Activated CD4-positive, alpha-beta memory T cell treated with anti-CD3 and anti-CD28 coated beads, Interleukin-2, amount 10 ng/mL, durations not matched to agents 7 days and 5 days (primary cell): Measurements from ENCODE around the gene ZNF277. TPM values are rescaled to one million over a fixed set of nuclear protein-coding genes. Genes with fewer than 3 reads are reported as not detected.

Experiments
- CTCF ChIA-PET: fragments of 350-600 bp; sonication (Branson Sonifier 250); formaldehyde crosslinking; loops from one replicate; lab custom pipeline; 2021; ENCODE audit warnings: antibody characterized with exemption, inconsistent platforms; lab: Charles Lee
- POLR2A ChIA-PET: fragments of 350-600 bp; sonication (Branson Sonifier 250); formaldehyde crosslinking; loops from one replicate; lab custom pipeline; 2021; ENCODE audit warnings: antibody characterized with exemption; lab: Charles Lee
- DNase-seq: peaks from one replicate; pipeline ENCODE4 v3.0.0-alpha.2; 2020
- H3K27ac Mint-ChIP-seq: one replicate; pipeline ENCODE4 v1.8.0; 2021; ENCODE audit warnings: mild to moderate bottlenecking, mixed read lengths
- H3K27me3 Mint-ChIP-seq: one replicate; pipeline ENCODE4 v1.8.0; 2021; ENCODE audit warnings: mixed read lengths
- H3K36me3 Mint-ChIP-seq: one replicate; pipeline ENCODE4 v1.8.0; 2021; ENCODE audit warnings: low read depth, mixed read lengths
- H3K4me1 Mint-ChIP-seq: one replicate; pipeline ENCODE4 v1.8.0; 2021; ENCODE audit warnings: mixed read lengths
- H3K4me3 Mint-ChIP-seq: one replicate; pipeline ENCODE4 v1.8.0; 2021; ENCODE audit warnings: mild to moderate bottlenecking, mixed read lengths
- H3K9me3 Mint-ChIP-seq: one replicate; pipeline ENCODE4 v1.8.0; 2021; ENCODE audit warnings: mixed read lengths
- total RNA-seq, 2 experiments: library from RNA; stranded (reverse); gene quantifications; one replicate each; pipeline ENCODE4 v1.2.3, GENCODE V29; 2021

The ZNF277 gene
- total RNA-seq, 2 experiments from 2014 or later, result 27.4 to 27.6 TPM

DNA sequence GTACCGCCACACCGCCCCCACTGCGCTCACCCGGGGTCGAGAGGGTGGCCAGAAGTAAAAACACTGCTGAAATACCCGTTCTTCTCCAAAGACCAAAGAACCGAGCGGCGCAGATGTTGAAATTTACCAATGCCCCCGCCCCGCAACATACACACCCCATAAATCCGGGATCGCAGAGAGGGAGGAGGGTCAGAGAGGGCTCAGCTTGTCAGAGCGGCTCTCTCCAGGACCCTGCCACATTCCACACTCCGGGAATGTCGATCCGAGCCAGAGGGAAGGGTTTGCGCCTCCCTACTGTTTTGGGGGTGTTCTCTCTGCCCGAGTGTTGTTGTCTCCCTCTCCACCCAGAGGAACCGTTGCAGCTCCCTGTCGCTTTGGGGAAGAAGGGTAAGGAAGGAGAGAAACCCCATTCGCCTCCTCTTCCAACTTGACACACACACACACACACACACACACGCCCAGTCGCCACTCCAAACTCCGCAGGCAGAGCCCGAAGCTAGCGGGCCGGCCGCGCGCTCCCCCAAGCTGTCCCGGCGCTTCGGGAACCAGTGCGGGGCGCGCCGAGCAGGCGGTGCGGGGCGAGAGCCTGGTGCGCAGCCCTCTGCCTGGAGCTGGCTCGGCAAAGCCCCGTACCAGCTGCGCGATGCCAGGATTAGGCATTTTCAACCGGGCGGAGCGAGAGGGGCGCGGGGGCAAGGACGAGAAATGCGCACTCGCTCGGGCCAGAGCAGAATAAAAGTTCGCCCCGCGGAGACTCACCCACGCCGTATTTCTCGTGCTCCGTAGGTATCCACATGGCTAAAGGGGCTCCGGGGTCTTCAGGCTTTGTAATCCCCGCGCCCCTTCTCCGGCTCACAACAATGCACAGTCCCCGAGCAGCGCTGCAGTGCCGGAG lies 905 bp upstream of the ZNF277 start:
- Mint-ChIP-seq H3K36me3 (no peaks in the 10 kb centered on the region), H3K4me3 (peak overlapping the region; percentile 87), H3K9me3 (no peaks in the 10 kb centered on the region), H3K27ac (no peak overlapping the region), H3K4me1 (peaks cover 37% of the 10 kb centered on the region), H3K27me3 (peaks cover 41% of the 10 kb centered on the region)
- ChIA-PET CTCF (interaction anchor here (1.0 to 1.2 kb wide), 2 partner anchors 246 to 350 kb away, joined by 3 read pairs; no protein-coding TSS in a partner anchor), POLR2A (interaction anchor here (3.6 kb wide), 1 partner anchor 245 kb away, joined by 33 read pairs; the partner anchor contains the start of gene IFRD1)
- peak; percentile 38 for DNase-seq

DNA sequence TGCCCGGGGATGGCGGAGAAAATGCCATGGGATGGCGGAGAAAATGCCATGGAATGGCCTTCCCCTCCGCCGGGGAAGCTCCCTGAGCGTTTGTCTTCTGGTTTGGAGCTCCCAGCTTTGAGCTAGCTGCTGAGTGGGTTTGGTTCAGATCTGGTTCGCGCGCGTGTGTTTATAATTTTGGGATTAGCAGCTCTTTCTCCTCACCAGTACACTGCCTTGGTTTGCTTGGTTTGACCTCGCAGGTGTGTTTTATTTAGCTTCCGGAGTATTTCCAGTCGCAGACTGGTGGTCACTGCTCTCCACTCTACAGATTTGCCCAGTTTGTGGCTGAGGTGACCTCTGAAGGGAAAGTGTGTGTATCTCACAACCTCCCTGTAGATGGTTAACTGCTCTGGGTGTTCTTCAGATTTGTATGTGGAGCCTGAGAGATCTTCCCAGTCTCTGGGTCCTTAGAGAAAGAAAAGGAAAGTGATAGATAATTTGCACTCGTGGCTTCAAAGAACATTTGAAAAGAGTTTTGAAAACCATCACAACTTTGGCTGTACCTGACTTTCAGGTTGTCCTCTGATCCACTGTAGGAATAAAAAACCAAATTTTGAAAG lies 597 bp downstream of the ZNF277 start:
- Mint-ChIP-seq H3K27me3 (peaks cover 27% of the 10 kb centered on the region), H3K27ac (peak overlapping the region; percentile 78), H3K9me3 (no peaks in the 10 kb centered on the region), H3K4me3 (peak overlapping the region; percentile 87), H3K4me1 (peaks cover 37% of the 10 kb centered on the region), H3K36me3 (no peaks in the 10 kb centered on the region)
- DNase-seq, result peak; percentile 24
- ChIA-PET POLR2A (interaction anchor here (0.8 to 3.6 kb wide), 3 partner anchors 9 to 648 kb away, joined by 3 to 33 read pairs (median 4); partner anchors contain the start of gene IFRD1), CTCF (interaction anchor here (0.5 to 1.0 kb wide), 3 partner anchors 243 to 553 kb away, joined by 3 read pairs; partner anchors contain the start of gene IFRD1)

DNA sequence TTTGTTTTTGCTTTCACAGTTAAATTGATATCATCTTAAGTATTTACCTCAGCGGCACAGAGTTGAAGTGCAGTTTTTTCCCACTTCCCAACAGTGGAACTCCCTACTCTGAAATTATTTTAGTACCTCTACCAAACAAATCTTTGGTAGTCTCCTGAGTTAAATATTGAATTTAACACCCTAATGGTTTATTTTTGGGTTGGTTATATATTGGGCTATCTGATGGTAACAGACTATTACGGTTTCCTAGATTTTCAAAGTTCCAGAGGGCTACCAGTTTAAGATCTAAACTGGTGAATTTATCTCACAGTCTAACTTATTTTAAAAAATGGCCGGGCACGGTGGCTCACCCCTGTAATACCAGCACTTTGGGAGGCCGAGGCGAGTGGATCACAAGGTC lies 1.3 kb downstream of the ZNF277 start:
- Mint-ChIP-seq H3K9me3 (no peaks in the 10 kb centered on the region), H3K4me3 (peak overlapping the region; percentile 87), H3K36me3 (no peaks in the 10 kb centered on the region), H3K4me1 (peaks cover 36% of the 10 kb centered on the region), H3K27ac (no peak overlapping the region), H3K27me3 (peaks cover 25% of the 10 kb centered on the region)
- ChIA-PET CTCF (interaction anchor here (0.5 kb wide), 1 partner anchor 553 kb away, joined by 3 read pairs; no protein-coding TSS in a partner anchor), POLR2A (interaction anchor here (1.3 to 3.6 kb wide), 2 partner anchors 8 to 243 kb away, joined by 4 to 33 read pairs; partner anchors contain the start of gene IFRD1)
- no peak for DNase-seq

DNA sequence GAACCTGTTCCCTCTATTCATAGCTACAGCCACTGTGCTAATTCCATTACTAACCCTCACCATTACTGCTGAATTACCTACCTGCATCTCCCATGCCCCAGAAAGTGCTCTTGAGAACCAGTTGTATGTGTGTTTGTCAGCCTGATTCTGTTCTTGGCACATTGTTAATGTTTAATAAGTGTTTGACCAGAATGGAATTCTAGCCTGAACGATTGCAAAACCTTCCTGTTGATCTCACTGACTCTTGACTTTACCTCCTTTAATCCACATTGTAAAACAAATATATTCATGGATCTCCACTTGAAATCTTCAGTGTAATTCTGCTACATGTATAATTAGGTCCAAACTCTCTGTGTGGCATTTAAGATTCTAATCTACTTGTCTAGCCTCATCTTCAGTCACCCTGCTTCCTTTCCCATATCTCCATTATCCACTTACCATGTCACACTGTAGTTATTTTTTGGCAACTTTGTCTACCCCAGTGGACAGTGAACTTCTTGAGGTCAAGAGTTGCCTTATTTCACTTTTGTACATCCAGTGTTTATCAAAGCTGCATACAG lies 4.9 kb downstream of the ZNF277 start:
- DNase-seq, result no peak
- Mint-ChIP-seq H3K27ac (no peak overlapping the region), H3K4me3 (no peak overlapping the region), H3K36me3 (no peaks in the 10 kb centered on the region), H3K4me1 (peaks cover 12% of the 10 kb centered on the region), H3K27me3 (no peaks in the 10 kb centered on the region), H3K9me3 (no peaks in the 10 kb centered on the region)
- CTCF ChIA-PET, result no interaction called here
- POLR2A ChIA-PET, result no interaction called here

DNA sequence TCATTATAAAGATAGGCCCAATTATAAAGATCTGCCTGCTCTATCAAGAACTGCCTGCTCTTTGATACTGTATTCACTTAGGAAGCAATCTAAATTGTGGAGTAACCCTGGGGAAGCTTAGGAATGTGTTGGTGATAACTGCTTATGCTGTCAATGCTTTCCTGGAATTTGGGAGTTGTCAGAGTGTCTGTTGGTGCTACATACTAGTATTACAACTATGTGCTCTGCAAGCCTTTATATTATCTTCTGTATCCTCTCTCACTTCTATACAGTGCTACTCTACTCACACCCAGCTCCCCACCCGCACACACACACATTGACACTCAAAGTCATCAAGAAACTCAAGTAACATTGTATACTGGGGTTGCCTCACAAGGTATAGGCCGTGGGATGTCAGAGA lies 6.1 kb downstream of the ZNF277 start:
- no peak overlapping the region for H3K27ac Mint-ChIP-seq
- no peaks in the 10 kb centered on the region for H3K27me3 Mint-ChIP-seq
- ChIA-PET POLR2A (no interaction called here), CTCF (interaction anchor here (0.6 kb wide), 1 partner anchor 284 kb away, joined by 4 read pairs; no protein-coding TSS in a partner anchor)
- H3K36me3 Mint-ChIP-seq, result no peaks in the 10 kb centered on the region
- H3K4me1 Mint-ChIP-seq, result peaks cover 10% of the 10 kb centered on the region
- no peak for DNase-seq
- H3K9me3 Mint-ChIP-seq, result no peaks in the 10 kb centered on the region
- H3K4me3 Mint-ChIP-seq, result no peak overlapping the region

DNA sequence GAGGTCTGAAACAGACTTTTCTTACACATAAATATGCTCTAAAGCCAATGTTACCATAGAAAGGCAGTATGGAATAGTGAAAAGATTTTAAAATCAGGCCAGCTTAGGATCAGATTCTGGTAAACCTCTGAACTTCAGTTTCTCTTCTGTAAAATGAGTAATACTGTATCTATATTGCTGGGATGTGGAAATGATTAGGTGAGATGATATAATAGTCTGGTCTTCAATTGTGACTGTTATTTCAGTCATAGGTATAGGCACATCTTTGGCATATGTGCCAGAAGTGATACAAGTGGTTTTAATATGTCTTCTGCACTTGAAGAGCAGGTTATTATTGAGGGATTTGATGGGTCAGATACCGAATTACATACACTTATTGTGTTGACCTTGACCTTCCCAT lies 7.2 kb downstream of the ZNF277 start:
- Mint-ChIP-seq H3K9me3 (no peaks in the 10 kb centered on the region), H3K27ac (no peak overlapping the region), H3K4me1 (peaks cover 6% of the 10 kb centered on the region), H3K27me3 (no peaks in the 10 kb centered on the region), H3K4me3 (no peak overlapping the region), H3K36me3 (no peaks in the 10 kb centered on the region)
- DNase-seq, result no peak
- ChIA-PET CTCF (no interaction called here), POLR2A (no interaction called here)

DNA sequence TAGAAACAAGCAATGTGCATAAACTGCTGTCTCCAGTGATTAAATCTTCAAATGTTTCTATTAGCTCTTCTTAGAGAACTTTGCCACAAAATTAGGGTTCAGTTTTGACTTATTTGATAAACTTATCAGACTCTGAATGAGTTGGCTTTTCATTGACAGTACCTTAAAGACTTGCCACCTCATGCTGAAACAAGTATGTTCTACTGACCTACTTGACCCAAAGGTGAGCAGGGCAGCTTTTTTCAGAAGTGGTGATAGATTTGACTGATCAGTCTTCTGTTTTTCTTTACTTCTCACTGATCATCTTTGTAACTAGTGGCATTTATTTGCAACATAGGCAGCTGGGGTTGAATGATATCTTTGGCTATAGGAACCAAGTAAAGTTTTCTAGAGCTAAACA lies 7.8 kb downstream of the ZNF277 start:
- Mint-ChIP-seq H3K4me3 (no peak overlapping the region), H3K9me3 (no peaks in the 10 kb centered on the region), H3K27ac (no peak overlapping the region), H3K4me1 (peaks cover 3% of the 10 kb centered on the region), H3K36me3 (no peaks in the 10 kb centered on the region), H3K27me3 (no peaks in the 10 kb centered on the region)
- ChIA-PET CTCF (no interaction called here), POLR2A (no interaction called here)
- no peak for DNase-seq

DNA sequence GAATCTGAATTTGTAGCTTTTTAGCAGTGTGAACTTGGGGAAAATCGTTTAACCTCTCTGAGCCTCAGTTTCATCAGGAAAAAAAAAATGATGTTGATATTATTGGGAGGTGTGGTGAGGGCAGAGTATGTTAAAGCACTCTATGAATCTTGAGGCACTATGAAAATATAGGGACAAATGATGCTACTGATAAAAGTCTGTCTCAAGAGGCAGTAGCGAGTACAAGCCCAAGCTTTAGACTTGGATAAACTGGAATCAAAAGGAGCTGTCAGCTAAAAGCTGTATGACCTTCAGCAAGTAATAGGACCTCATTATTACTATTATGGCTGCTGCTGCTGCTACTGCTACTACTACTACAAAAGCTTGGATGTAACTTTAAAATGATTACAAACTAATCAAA lies 8.4 kb downstream of the ZNF277 start:
- H3K36me3 Mint-ChIP-seq, result peaks cover under 1% of the 10 kb centered on the region
- no peak for DNase-seq
- peaks cover under 1% of the 10 kb centered on the region for H3K9me3 Mint-ChIP-seq
- H3K27ac Mint-ChIP-seq, result no peak overlapping the region
- POLR2A ChIA-PET, result interaction anchor here (1.7 kb wide), 1 partner anchor 8 kb away, joined by 4 read pairs; no protein-coding TSS in a partner anchor
- no peaks in the 10 kb centered on the region for H3K27me3 Mint-ChIP-seq
- no peak overlapping the region for H3K4me3 Mint-ChIP-seq
- CTCF ChIA-PET, result no interaction called here
- H3K4me1 Mint-ChIP-seq, result peaks cover 3% of the 10 kb centered on the region

DNA sequence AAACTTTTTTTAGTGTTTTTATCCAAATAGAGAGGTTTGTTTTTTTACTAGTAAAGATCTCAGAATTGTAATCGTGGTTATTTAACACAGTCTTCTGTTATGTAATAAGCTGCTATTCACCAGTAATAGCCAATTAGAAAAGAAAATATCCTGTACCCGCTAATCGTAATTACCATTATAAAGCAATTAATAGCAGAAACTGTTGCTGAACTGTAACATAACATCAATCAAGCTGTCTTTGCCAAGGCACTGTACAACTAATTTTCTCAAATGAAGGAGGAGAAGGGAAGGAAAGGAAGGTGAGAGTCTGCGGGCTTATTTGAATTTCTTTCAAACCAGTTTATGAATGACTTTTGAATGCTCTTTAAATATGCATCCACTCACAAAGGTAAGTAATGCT lies 9.3 kb downstream of the ZNF277 start:
- Mint-ChIP-seq H3K36me3 (peaks cover 2% of the 10 kb centered on the region), H3K27ac (no peak overlapping the region), H3K9me3 (peaks cover 3% of the 10 kb centered on the region), H3K4me3 (no peak overlapping the region), H3K4me1 (peaks cover 3% of the 10 kb centered on the region), H3K27me3 (no peaks in the 10 kb centered on the region)
- POLR2A ChIA-PET, result interaction anchor here (1.7 kb wide), 1 partner anchor 9 kb away, joined by 4 read pairs; no protein-coding TSS in a partner anchor
- CTCF ChIA-PET, result no interaction called here
- no peak for DNase-seq

DNA sequence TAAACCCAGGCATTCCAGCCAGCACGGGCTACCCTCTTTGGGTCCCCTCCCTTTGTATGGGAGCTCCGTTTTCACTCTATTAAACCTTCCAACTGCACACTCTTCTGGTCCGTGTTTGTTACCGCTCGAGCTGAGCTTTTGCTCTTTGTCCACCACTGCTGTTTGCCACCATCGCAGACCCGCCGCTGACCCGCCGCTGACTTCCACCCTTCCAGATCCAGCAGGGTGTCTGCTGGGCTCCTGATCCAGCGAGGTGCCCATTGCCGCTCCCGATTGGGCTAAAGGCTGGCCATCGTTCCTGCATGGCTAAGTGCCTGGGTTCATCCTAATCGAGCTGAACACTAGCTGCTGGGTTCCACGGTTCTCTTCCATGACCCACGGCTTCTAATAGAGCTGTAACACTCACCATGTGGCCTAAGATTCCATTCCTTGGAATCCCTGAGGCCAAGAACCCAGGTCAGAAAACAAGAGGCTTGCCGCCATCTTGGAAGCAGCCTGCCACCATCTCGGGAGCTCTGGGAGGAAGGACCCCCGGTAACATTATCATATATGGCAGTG lies 14.5 kb downstream of the ZNF277 start:
- Mint-ChIP-seq H3K27me3 (no peaks in the 10 kb centered on the region), H3K27ac (no peak overlapping the region), H3K4me1 (peaks cover 3% of the 10 kb centered on the region), H3K9me3 (peaks cover 5% of the 10 kb centered on the region), H3K36me3 (peaks cover 8% of the 10 kb centered on the region), H3K4me3 (no peak overlapping the region)
- ChIA-PET CTCF (no interaction called here), POLR2A (no interaction called here)
- no peak for DNase-seq

DNA sequence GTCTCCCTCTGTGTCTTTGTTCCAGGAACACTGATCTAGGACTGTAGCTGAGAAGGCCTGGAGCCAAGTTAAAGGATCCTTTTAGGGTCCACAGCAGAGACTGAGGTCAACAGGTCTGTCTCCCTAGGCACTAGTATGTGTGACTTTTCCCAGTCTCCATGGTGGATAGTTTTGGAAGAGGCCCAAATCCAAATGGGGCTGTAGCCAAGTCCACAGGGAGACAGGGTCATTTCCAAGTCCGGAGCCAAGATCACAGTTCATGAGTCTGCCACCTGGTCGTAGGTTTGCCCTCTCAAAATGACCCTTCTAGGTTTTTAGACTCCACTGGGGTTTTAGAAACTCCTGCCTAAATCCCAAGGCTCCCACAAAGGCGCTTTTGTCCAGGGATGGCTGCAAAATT lies 16.8 kb downstream of the ZNF277 start:
- Mint-ChIP-seq H3K27me3 (no peaks in the 10 kb centered on the region), H3K9me3 (peaks cover 5% of the 10 kb centered on the region), H3K4me1 (no peaks in the 10 kb centered on the region), H3K4me3 (no peak overlapping the region), H3K36me3 (peaks cover 8% of the 10 kb centered on the region), H3K27ac (no peak overlapping the region)
- DNase-seq, result no peak
- POLR2A ChIA-PET, result no interaction called here
- CTCF ChIA-PET, result no interaction called here

DNA sequence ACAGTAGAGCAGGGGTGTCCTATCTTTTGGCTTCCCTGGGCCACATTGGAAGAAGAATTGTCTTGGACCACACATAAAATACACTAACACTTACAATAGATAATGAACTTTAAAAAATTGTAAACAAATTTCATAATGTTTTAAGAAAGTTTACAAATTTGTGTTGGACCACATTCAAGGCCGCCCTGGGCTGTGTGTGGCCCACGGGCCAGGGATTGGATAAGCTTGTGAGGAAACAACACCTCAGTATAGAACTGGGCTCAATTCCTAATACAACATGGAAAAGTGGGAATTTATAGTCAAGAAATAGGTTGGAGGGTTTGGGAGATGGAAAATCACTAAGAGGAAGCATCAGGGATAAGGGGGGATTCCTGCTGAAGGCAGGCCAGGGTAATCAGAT lies 17.7 kb downstream of the ZNF277 start:
- CTCF ChIA-PET, result no interaction called here
- H3K4me3 Mint-ChIP-seq, result no peak overlapping the region

More for the DNA sequence above, 17.7 kb downstream of the ZNF277 start:
- POLR2A ChIA-PET, result no interaction called here
- Mint-ChIP-seq H3K4me1 (no peaks in the 10 kb centered on the region), H3K9me3 (peaks cover 5% of the 10 kb centered on the region), H3K36me3 (peaks cover 8% of the 10 kb centered on the region), H3K27me3 (no peaks in the 10 kb centered on the region), H3K27ac (no peak overlapping the region)
- no peak for DNase-seq
